NT2/D1 (cell line): ENCODE measurements around the gene ANKRD29.

Experiments
- SUZ12 ChIP-seq: IDR thresholded peaks from 2 replicates; pipeline ENCODE4 v1.6.1; 2011; ENCODE audit not compliant: insufficient read length, insufficient read depth; ENCODE audit errors: extremely low read depth
- YY1 ChIP-seq: IDR thresholded peaks from 2 replicates; pipeline ENCODE4 v1.6.1; 2011; ENCODE audit not compliant: insufficient read length, insufficient read depth
- ZNF274 ChIP-seq: IDR thresholded peaks from 2 replicates; pipeline ENCODE4 v1.6.1; 2011; ENCODE audit warnings: mild to moderate bottlenecking, low read depth, low read length

DNA sequence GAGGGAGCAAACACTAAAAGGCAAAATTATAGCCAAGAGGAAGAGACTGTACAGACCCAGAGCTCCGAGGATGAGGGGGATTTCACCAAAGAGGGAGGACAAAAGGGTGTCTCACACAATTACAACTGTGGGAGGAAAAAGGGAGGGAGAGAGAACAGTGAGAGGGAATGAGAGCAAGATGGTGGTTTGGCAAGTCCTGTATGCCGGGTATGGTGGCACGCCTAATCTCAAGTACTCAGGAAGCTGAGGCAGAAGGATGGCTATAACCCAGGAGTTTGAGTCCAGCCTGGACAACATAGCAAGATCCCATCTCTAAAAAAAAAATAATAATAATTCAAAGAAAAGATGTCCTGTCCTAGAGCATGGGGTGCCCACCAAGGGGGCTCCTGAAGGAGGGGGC lies 110.7 kb downstream of the ANKRD29 start:
- no peak for TF ChIP-seq SUZ12
- no peak for TF ChIP-seq YY1
- no peak for TF ChIP-seq ZNF274
